Stimulated activated CD4-positive, alpha-beta T cell treated with anti-CD3 and anti-CD28 coated beads, Interleukin-2, amount 100 ng/mL, for 4 hours (primary cell): ENCODE results near the gene NUDT16L1.

ENCODE experiments used
- DNase-seq: peaks from one replicate; pipeline ENCODE4 v3.0.0-alpha.2; 2020; ENCODE audit warnings: low read depth

NUDT16L1 gene

GRCh38 chr16:4695473-4696171 is 2.3 kb downstream of the NUDT16L1 start:
- no peak for DNase-seq

DNA sequence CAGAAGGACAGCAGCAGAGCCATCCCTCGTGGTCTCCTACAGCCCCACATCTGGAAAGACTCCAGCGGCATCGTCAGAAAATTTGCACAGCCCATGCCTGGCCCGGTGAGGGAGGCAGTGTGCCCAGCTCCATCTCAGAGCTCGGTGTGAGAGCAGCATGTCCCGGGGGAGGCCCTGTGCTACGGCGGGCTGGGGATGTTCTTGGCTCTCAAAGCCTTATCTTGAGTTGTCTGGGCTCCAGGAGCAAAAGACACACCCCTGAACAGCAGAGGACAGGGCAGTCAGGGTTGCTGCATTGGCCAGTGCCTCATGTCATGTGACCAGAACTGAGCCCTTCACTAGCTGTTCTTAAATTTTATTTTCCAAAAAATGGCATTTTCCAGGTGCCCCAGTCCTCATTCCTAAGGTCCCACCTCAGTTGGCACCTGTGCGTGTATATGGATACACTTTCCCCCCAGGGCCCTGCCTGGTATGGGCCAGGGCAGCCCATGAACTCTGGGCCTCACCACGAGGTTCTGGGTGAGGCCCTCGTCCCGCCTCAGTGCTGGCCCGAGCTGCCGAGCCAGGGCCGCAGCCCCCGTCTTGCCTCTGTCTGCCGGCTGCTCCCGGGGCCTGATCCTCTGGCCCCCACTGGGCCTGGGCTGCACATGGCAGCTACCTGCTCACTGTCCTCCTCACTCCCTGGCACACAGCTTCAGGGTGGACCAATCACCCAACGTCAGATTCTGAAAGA is 3.0 kb downstream of the NUDT16L1 start:
- no peak for DNase-seq

- DNase-seq: no peak
Measured at GRCh38 chr16:4696905-4697847, 3.8 kb downstream of the NUDT16L1 start.

DNA sequence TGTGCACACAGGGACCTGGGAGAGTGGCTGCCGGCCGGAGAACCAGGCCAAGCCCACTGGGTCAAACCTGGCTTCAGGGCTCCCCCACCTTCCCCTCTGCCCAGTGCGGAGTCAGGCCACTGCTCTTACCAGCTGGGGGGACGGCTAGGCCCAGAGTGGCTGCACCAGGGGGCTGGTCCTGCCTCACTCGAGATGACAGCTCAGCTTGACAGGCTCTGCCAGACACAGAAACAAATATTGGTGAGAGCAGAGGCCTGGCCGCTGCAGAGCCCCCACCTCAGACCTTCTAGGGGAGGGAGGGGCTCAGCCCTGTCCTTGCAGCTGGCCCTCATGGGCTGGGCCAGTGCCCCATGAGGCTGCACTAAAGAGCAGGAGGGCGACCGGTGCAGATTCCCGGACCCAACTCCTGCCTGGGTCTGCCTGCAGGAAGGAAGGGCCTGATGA is 4.5 kb downstream of the NUDT16L1 start:
- DNase-seq: no peak

DNA sequence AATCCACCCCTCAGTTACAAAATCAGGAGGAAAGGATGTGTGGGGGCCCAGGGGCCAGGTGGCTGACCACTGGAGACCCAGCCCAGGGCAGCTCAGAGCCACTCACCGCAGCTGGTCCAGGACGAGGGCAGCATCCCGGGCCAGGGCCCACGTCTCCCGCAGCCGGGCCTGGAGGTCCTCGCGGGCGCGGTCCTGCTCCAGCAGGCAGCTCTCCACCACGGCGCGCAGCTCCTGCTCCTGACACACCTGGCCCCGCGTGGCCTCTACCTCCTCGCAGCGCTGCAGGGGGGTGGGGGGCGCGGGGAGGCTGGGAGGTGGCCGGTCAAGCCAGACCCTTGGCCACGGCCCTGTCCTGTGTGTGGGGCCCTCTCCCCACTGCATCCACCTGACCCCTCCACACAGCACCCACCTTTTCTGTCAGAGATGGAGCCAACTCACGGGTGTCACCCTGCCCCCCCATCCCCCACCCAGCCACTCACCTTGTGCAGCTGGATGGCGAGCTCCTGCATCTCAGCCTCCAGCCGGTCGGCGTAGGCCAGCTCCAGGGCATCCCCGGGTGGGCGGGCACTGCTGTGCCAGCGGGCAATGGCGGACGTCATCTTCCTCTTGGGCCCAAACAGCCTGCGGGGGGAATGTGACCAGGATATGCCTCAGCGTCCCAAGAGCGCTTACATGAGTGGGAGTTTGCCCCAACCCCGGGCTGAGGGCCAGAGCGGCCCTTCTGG is 5.1 kb downstream of the NUDT16L1 start:
- no peak for DNase-seq

- no peak for DNase-seq
Measured at GRCh38 chr16:4699046-4699556, 5.7 kb downstream of the NUDT16L1 start.

DNA sequence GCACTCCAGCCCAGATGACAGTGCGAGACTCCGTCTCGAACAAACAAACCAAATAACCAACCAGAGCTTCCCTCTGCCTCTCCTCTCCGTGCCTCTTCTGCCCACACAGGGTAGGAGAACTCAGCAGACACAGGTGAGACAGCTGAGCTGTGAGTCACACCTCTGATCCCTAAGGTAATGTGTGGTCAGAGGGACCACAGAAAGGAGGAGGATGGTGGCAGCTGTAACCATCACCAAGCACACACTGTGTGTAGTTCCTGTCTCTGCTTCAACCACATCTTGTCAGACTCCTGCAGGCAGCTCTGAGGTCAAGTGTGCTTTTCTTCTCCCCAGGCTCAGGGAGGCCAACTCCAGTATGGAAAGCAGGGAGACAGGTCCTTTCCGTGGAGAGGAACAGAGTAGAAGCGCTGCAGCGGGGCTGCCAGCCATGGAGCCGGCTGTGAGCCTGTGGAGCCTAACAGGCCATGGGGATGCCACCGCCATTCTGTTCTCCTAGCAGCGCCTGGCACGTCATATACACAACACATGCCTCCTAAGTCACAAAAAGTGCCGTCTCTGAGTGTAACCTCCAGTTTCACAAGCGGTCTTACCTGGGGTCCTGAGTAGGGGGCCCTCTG is 7.1 kb downstream of the NUDT16L1 start:
- no peak for DNase-seq

DNA sequence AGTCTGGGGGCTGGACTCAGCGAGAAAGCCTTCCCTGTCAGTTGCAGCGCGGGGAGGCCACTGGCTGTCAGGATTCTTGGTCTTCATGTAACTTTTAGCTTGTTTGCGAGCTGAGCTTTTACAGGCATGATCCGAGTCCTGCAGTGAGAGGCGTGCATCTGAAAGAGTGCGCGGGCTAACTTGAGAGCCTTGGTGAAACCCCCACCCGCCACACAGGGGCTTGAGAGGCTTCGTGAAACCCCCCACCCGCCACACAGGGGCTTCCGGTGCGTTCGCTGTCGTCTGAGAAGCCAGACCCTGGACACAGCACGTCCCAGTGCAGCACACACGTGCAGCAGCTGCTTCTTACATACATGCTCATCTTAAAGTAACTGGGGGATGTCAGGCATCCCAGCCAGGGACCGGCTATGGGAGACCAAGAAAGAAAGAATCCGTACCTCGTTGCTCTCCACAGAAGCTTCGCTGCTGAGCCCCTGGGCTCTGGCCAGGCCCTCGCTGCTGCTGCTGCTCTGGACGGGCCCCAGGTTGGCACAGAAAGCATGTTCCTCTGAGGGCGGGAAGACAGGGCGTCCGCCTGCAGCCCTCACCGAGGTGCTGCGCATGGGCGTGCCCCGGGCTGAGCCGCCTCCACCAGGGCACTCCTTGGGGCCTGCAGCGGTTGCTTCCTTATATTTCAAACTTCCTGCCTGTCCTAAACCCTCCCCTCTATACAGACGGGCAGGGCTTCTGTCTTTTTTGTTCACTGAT is 7.8 kb downstream of the NUDT16L1 start:
- no peak for DNase-seq

GRCh38 chr16:4701791-4702465 is 8.6 kb downstream of the NUDT16L1 start:
- DNase-seq: no peak

DNA sequence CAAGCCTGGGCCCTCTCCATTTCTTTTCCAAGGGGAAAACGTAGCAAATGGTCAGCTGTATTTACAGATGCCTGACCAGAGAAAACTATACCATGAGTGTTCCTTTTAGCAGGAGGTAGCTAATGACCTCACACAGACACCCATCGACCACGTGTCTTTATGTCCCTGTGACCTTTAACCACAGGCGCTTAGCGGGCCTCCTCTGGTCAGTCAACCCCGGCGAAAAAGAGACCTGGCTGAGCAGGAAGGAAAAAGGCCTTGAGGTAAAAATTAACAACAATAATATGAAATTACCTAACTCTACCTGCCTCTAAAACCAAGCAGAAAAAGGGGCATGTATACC is 9.1 kb downstream of the NUDT16L1 start:
- DNase-seq: no peak

- DNase-seq: no peak
Measured at GRCh38 chr16:4703906-4704305, 10.5 kb downstream of the NUDT16L1 start.

- DNase-seq: no peak
Measured at GRCh38 chr16:4704491-4704890, 11.1 kb downstream of the NUDT16L1 start.

- no peak for DNase-seq
Measured at GRCh38 chr16:4704913-4705312, 11.6 kb downstream of the NUDT16L1 start.

DNA sequence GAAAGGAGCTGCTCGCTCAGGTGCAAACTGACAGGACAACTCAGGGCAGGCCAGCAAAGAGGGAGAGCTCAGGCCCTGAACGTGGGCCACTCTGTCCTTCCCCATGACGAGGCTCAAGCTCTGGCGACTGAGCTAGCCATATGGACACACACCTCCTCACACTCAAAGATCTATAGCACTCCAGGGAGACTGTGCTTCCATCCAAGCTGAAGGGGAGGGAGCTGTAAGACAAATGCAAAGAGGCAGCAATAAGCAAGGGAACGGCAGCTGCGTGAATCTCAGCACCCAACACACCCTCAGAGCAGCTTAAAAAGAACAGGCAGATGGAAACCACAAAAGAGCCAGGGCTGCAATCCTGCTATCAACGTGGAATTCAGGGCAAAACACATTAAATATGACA is 13.5 kb downstream of the NUDT16L1 start:
- DNase-seq: no peak

- DNase-seq: no peak
Measured at GRCh38 chr16:4709481-4709880, 16.1 kb downstream of the NUDT16L1 start.

- DNase-seq: no peak
Measured at GRCh38 chr16:4713663-4714501, 20.5 kb downstream of the NUDT16L1 start.

DNA sequence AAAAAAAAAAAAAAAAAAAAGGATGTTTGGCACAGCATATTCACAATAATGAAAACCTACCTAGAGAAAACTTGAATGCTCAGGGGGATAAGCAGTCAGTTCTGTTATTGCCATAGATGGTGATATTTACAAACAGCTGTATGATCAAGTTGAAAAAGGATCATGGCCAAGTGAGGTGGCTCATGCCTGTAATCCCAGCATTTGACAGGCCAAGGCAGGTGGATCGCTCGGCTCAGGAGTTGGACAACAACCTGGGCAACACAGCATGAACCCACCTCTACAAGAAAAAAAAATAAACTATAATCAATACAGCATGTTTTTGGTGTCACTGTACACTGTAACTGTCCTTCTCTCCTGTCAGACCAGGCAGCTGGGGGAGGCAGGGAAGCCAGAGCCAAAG is 21.6 kb downstream of the NUDT16L1 start:
- DNase-seq: no peak

GRCh38 chr16:4718466-4718865 is 25.1 kb downstream of the NUDT16L1 start:
- no peak for DNase-seq
